GM12891 (cell line): ENCODE data around the gene PIP4K2C.

ENCODE experiments used
- POLR2A ChIP-seq: IDR thresholded peaks from 2 replicates; pipeline ENCODE4 v1.6.1; 2011; ENCODE audit warnings: low read depth, low read length, control low read depth
- POLR2AphosphoS5 ChIP-seq: IDR thresholded peaks from 2 replicates; pipeline ENCODE4 v1.6.1; 2011; ENCODE audit warnings: low read depth, low read length, control low read depth

- TF ChIP-seq POLR2A, result no peak
- no peak for TF ChIP-seq POLR2AphosphoS5
Observed at GRCh38 chr12:57553343-57554202, 37.4 kb upstream of the PIP4K2C start.
